Pancreas (tissue), 10 donors: ENCODE measurements around the gene PBX4. TPM values are rescaled to one million over a fixed set of nuclear protein-coding genes. Genes with fewer than 3 reads are reported as not detected.

ENCODE experiments used
- ATAC-seq, 4 donors: fragments of 200-7000 bp; cut with Tn5 transposase; one replicate each; pipeline versions ENCODE4 v1.8.0 to v1.9.1; 2020; ENCODE audit warnings: mild to moderate bottlenecking in 4 of 4, moderate library complexity in 4 of 4
- DNase-seq, 6 donors: peaks; one replicate each; pipeline ENCODE4 v3.0.0-alpha.2; 2020
- FAIRE-seq: peaks from 2 replicates; lab custom pipeline; 2012; peaks lifted over from hg19 to GRCh38; lab: Jason Lieb, UNC
- H3K27ac ChIP-seq, 4 donors: fragments of 200-600 bp; sonication (generic); 1 replicate in 3 of 4; 2 replicates in 1 of 4; pipeline versions ENCODE4 v1.5.0 to v1.8.0; 2020
- H3K27me3 ChIP-seq, 4 donors: fragments of 200-600 bp; one replicate each; pipeline ENCODE4 v1.8.0; 2021
- H3K36me3 ChIP-seq, 3 donors: fragments of 200-600 bp; sonication (generic) in 1 of 3; one replicate each; pipeline versions ENCODE4 v1.5.0 to v1.8.0; 2020 to 2021
- H3K4me1 ChIP-seq, 3 donors: fragments of 200-600 bp; one replicate each; pipeline ENCODE4 v1.8.0; 2021
- H3K4me3 ChIP-seq, 4 donors: fragments of 200-600 bp; sonication (generic) in 2 of 4; one replicate each; pipeline versions ENCODE4 v1.5.0 to v1.8.0; 2020 to 2021
- H3K9me3 ChIP-seq, 4 donors: fragments of 200-600 bp; one replicate each; pipeline ENCODE4 v1.8.0; 2021
- CTCF ChIP-seq, 4 donors: fragments of 200-600 bp; sonication (generic) in 3 of 4; IDR thresholded peaks; one replicate each; pipeline versions ENCODE4 v1.5.0 to v1.8.0; 2021; ENCODE audit warnings: antibody characterized with exemption in 4 of 4
- WGBS, 2 donors: extraction: QIAGEN DNeasy Blood & Tissue Kit; methylation state at CpG; one replicate each; pipeline ENCODE4 v1.1.7; 2013; 5-methylcytosine and 5-hydroxymethylcytosine counted together
- intact Hi-C, 3 donors: fragments of 100-400 bp; cut with DNase I; formaldehyde crosslinking; loops; one replicate each; pipeline versions ENCODE4 v1.11.1 to v1.14.2; 2022
- polyA plus RNA-seq, 2 donors: library from polyadenylated mRNA; stranded (reverse); fragments of 200-250 nt; gene quantifications; one replicate each; pipeline ENCODE4 v1.2.3, GENCODE V29; 2013
- total RNA-seq, 6 donors: library from RNA; stranded (reverse); fragmentation: NEBNext Ultra II Directional in 4 of 6; extraction: Animal tissue kit (Norgen Biotek cat#: 25700) in 4 of 6; gene quantifications; one replicate each; pipeline versions ENCODE4 v1.2.1 to v1.2.4, GENCODE V29; 2021 to 2023
- donor health status: healthy with polysubstance abuse.
- donor health status: DM: no; HTN: no; CAD: no; lungs with moderate emphysema.
- donor health status: DM: no; HTN: no; CAD: no.
- donor health status: control.
- donor health status: control.
- donor health status: Bipolar disorder and iron deficiency.
- donor health status: DM: yes; HTN: yes; CAD: no.
- donor health status: DM: no; HTN: no; CAD: no.
- donor health status: DM: no; HTN: no; CAD: no.
- donor health status: DM: yes; HTN: yes; CAD: no.

Gene PBX4
- total and polyA plus RNA-seq, 8 donors, result 0.18 to 4.0 (median 0.49) TPM

DNA sequence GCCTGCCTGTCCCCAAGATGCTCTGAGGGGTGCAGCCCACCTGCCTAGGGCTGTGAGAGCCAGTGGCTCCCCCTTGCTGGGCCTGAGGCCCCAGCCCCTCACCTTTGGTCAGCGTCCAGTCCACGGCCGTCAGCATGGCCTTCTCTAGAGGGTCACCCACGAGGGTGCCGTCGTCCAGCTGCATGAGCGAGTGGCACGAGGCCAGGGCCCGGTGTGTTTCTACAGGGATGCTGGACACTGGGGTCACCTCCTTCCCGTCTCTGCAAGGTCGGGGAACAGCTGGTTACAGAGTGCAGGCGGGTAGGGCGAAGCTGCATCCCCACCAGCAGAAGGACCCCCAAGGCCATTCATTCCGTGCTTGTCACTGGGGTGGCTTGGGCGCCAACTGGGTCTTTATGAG, 36.0 kb upstream of the PBX4 start:
- Histone ChIP-seq H3K27me3 (no peaks in the 10 kb centered on the region), H3K9me3 (no peaks in the 10 kb centered on the region), H3K4me3 (no peak overlapping the region), H3K36me3 (peaks cover 13 to 89% (median 60%) of the 10 kb centered on the region in 3 donors), H3K27ac (no peak overlapping the region), H3K4me1 (no peaks in the 10 kb centered on the region)
- 93% methylated on average over 15 of the region's 15 CpGs for WGBS, 2 donors
- intact Hi-C loops, result no loop called here
- ATAC-seq (no peak), DNase-seq (no peak), FAIRE-seq (no peak)
- TF ChIP-seq CTCF (IDR thresholded peaks at IDR 0.05), result no peak

GRCh38 chr19:19653597-19654147, 35.2 kb upstream of the PBX4 start:
- Histone ChIP-seq H3K4me3 (no peak overlapping the region), H3K36me3 (peaks cover 13 to 81% (median 57%) of the 10 kb centered on the region in 3 donors), H3K9me3 (no peaks in the 10 kb centered on the region), H3K27me3 (no peaks in the 10 kb centered on the region), H3K4me1 (no peaks in the 10 kb centered on the region), H3K27ac (no peak overlapping the region)
- 95 to 97% methylated on average over 23 of the region's 23 CpGs for WGBS, 2 donors
- FAIRE-seq (no peak), ATAC-seq (no peak), DNase-seq (peak in 1 of 6 donors; percentile 63)
- no peak for TF ChIP-seq CTCF (IDR thresholded peaks at IDR 0.05)
- intact Hi-C loops, result no loop called here

- ATAC-seq (no peak), DNase-seq (peak in 1 of 6 donors; percentile 50), FAIRE-seq (no peak)
- Histone ChIP-seq H3K9me3 (no peaks in the 10 kb centered on the region), H3K27ac (no peak overlapping the region), H3K4me1 (no peaks in the 10 kb centered on the region), H3K27me3 (no peaks in the 10 kb centered on the region), H3K36me3 (peaks cover 13 to 79% (median 53%) of the 10 kb centered on the region in 3 donors), H3K4me3 (no peak overlapping the region)
- no peak for TF ChIP-seq CTCF (IDR thresholded peaks at IDR 0.05)
- intact Hi-C loops, result no loop called here
- 92 to 93% methylated on average over 24 of the region's 24 CpGs for WGBS, 2 donors
Measured at GRCh38 chr19:19652482-19653295, 34.2 kb upstream of the PBX4 start.

GRCh38 chr19:19651076-19651475, 32.6 kb upstream of the PBX4 start:
- no peak for TF ChIP-seq CTCF (IDR thresholded peaks at IDR 0.05)
- no peak for ATAC-seq
- no peaks in the 10 kb centered on the region for H3K9me3 ChIP-seq
- 86 to 89% methylated on average over 13 of the region's 13 CpGs for WGBS, 2 donors
- no peak overlapping the region for H3K4me3 ChIP-seq
- intact Hi-C loops, result no loop called here
- no peaks in the 10 kb centered on the region for H3K4me1 ChIP-seq
- no peak overlapping the region for H3K27ac ChIP-seq
- peak in 1 of 6 donors; percentile 60 for DNase-seq
- H3K27me3 ChIP-seq, result no peaks in the 10 kb centered on the region
- no peak for FAIRE-seq
- peaks cover 10 to 78% (median 55%) of the 10 kb centered on the region in 3 donors for H3K36me3 ChIP-seq

DNA sequence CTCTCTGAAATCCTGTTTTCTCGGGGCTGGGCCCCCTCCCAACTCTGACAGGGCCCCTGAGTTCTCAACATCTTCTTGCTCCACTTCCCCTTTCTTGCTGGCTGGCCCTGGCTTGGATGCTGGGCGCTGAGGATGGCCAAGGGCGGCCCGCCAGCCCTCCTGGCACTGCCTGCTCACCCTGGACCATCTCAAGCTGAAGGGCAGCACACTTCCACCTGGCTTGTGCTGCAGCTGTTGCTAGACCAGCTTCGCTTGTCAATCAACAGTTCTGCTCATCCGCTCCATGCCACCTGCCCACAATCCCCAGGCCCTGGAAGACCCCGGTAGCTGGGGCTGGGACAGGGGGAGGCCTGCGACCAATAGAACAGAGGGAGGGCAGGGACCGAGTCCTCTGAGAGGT, 31.8 kb upstream of the PBX4 start:
- H3K36me3 ChIP-seq, result peaks cover 8 to 70% (median 55%) of the 10 kb centered on the region in 3 donors
- no peaks in the 10 kb centered on the region for H3K9me3 ChIP-seq
- DNase-seq (peak in 1 of 6 donors; percentile 65), ATAC-seq (no peak), FAIRE-seq (no peak)
- intact Hi-C loops, result no loop called here
- 94 to 98% methylated on average over 9 of the region's 9 CpGs for WGBS, 2 donors
- no peaks in the 10 kb centered on the region for H3K4me1 ChIP-seq
- H3K27ac ChIP-seq, result no peak overlapping the region
- no peak overlapping the region for H3K4me3 ChIP-seq
- no peak for TF ChIP-seq CTCF (IDR thresholded peaks at IDR 0.05)
- H3K27me3 ChIP-seq, result no peaks in the 10 kb centered on the region
